Spleen (tissue), 7 donors: ENCODE results near the gene C15orf39.

Experiments
- CTCF ChIP-seq, 11 experiments: fragments of 200-600 bp in 7 of 11; fragments of 450-650 bp in 4 of 11; sonication (generic) in 4 of 11; IDR thresholded peaks in 8 of 11; conservative IDR thresholded peaks in 3 of 11; 1 replicate in 7 of 11; 2 replicates in 4 of 11; pipeline versions ENCODE4 v1.4.0 to v1.8.0; 2016 to 2021; ENCODE audit warnings: antibody characterized with exemption in 11 of 11, inconsistent platforms in 4 of 11, mild to moderate bottlenecking in 1 of 11
- POLR2A ChIP-seq, 3 donors: fragments of 450-650 bp; IDR thresholded peaks; one replicate each; pipeline ENCODE4 v1.5.1; 2017; ENCODE audit warnings: antibody characterized with exemption in 3 of 3, mild to moderate bottlenecking in 1 of 3
- POLR2AphosphoS5 ChIP-seq, 3 donors: sonication (generic); formaldehyde crosslinking; IDR thresholded peaks; one replicate each; pipeline ENCODE4 v1.5.1; 2017; ENCODE audit warnings: antibody characterized with exemption in 3 of 3
- donor health status: DM: no; HTN: no; CAD: no; lungs with moderate emphysema.
- donor health status: DM: no; HTN: no; CAD: no.
- donor health status: DM: no; HTN: no; CAD: no.

- TF ChIP-seq POLR2A (IDR thresholded peaks at IDR 0.05), result no peak
- no peak for TF ChIP-seq CTCF (IDR thresholded peaks at IDR 0.05 in 8 of 11, conservative IDR thresholded peaks at IDR 0.05 in 3 of 11)
- TF ChIP-seq POLR2AphosphoS5 (IDR thresholded peaks at IDR 0.05), result no peak
Measured at GRCh38 chr15:75168374-75168773, 33.3 kb upstream of the C15orf39 start.
